Natural killer cell (primary cell): ENCODE measurements around the gene KRTAP12-1. TPM values are rescaled to one million over a fixed set of nuclear protein-coding genes. Genes with fewer than 3 reads are reported as not detected.
A peak's percentile ranks its signal among the peaks of the same experiment; 100 is the strongest.

Experiments used
- ATAC-seq, 3 donors: fragments of 150-1000 bp in 2 of 3; fragments of 200-7000 bp in 1 of 3; cut with Tn5 transposase; 1 replicate in 1 of 3; 2 replicates in 2 of 3; pipeline ENCODE4 v1.10.0; 2021; ENCODE audit warnings: mild to moderate bottlenecking in 2 of 3, moderate library complexity in 2 of 3
- DNase-seq, 2 donors: peaks; one replicate each; pipeline versions ENCODE4 v3.0.0 to v3.0.0-alpha.2; 2013 to 2021; ENCODE audit warnings: mixed read lengths in 1 of 2
- H3K27ac ChIP-seq: one replicate; pipeline ENCODE4 v1.5.1; 2013; ENCODE audit warnings: mild to moderate bottlenecking, low read length
- H3K27me3 ChIP-seq: one replicate; pipeline ENCODE4 v1.6.1; 2013; ENCODE audit warnings: low read length; ENCODE audit not compliant: control insufficient read depth, insufficient read depth
- H3K36me3 ChIP-seq: one replicate; pipeline ENCODE4 v1.6.1; 2013; ENCODE audit warnings: low read length; ENCODE audit not compliant: control insufficient read depth, insufficient read depth
- H3K4me1 ChIP-seq: one replicate; pipeline ENCODE4 v1.6.1; 2013; ENCODE audit warnings: low read length; ENCODE audit not compliant: control insufficient read depth, insufficient read depth
- H3K4me3 ChIP-seq: one replicate; pipeline ENCODE4 v1.5.1; 2013; ENCODE audit warnings: low read length
- H3K9me3 ChIP-seq: one replicate; pipeline ENCODE4 v1.6.1; 2013; ENCODE audit warnings: low read length; ENCODE audit not compliant: control insufficient read depth, insufficient read depth
- H3K27ac Mint-ChIP-seq, 2 donors: one replicate each; pipeline ENCODE4 v1.8.0; 2022; ENCODE audit warnings: mild to moderate bottlenecking in 2 of 2, mixed read lengths in 2 of 2, moderate library complexity in 1 of 2
- H3K27me3 Mint-ChIP-seq, 2 donors: one replicate each; pipeline ENCODE4 v1.8.0; 2022; ENCODE audit warnings: low read depth in 2 of 2, mixed read lengths in 2 of 2
- H3K36me3 Mint-ChIP-seq: one replicate; pipeline ENCODE4 v1.8.0; 2022; ENCODE audit warnings: mixed read lengths
- H3K4me1 Mint-ChIP-seq, 2 donors: one replicate each; pipeline ENCODE4 v1.8.0; 2022; ENCODE audit warnings: mixed read lengths in 2 of 2
- H3K4me3 Mint-ChIP-seq: one replicate; pipeline ENCODE4 v1.8.0; 2022; ENCODE audit warnings: mild to moderate bottlenecking, moderate library complexity, mixed read lengths
- H3K9me3 Mint-ChIP-seq, 2 donors: one replicate each; pipeline ENCODE4 v1.8.0; 2022; ENCODE audit warnings: mixed read lengths in 2 of 2
- CTCF ChIP-seq: fragments of 200-600 bp; IDR thresholded peaks from one replicate; pipeline ENCODE4 v1.8.0; 2022; ENCODE audit warnings: antibody characterized with exemption
- WGBS: methylation state at CpG from one replicate; pipeline ENCODE4 v1.1.7; 2013; ENCODE audit warnings: missing lambda C conversion rate; ENCODE audit not compliant: insufficient coverage; 5-methylcytosine and 5-hydroxymethylcytosine counted together
- intact Hi-C: fragments of 100-400 bp; cut with micrococcal nuclease; formaldehyde crosslinking; loops from one replicate; pipeline ENCODE4 v1.14.2; 2022
- total RNA-seq, 4 donors: library from RNA; stranded (reverse); fragments of 120-200 nt in 1 of 4; gene quantifications; one replicate each; pipeline versions ENCODE4 v1.2.3 to v1.2.4, GENCODE V29; 2013 to 2022

Gene KRTAP12-1
- total RNA-seq, 3 donors from 2014 or later (not counting 1 experiment from before 2014, with no cell fraction given) = not detected

- peaks cover 13% of the 10 kb centered on the region for H3K36me3 Mint-ChIP-seq
These were observed 27.7 kb upstream of the KRTAP12-1 start for GRCh38 chr21:44709426-44710293.

GRCh38 chr21:44708866-44709425, 27.0 kb upstream of the KRTAP12-1 start:
- H3K4me1 ChIP-seq = peaks cover 37% of the 10 kb centered on the region
- intact Hi-C loops = no loop called here
- ATAC-seq (no peak), DNase-seq (no peak)
- no peak overlapping the region for H3K4me3 ChIP-seq
- no peaks in the 10 kb centered on the region for H3K36me3 ChIP-seq
- no peak overlapping the region for H3K27ac ChIP-seq
- peak overlapping the region in 1 of 2 donors; percentile 40 for H3K27ac Mint-ChIP-seq
- peaks cover 9 to 22% of the 10 kb centered on the region in 2 donors for H3K4me1 Mint-ChIP-seq
- no peak for TF ChIP-seq CTCF
- H3K27me3 ChIP-seq = peaks cover 78% of the 10 kb centered on the region
- peaks cover 9% of the 10 kb centered on the region for H3K9me3 ChIP-seq
- 5% methylated on average over 25 of the region's 25 CpGs for WGBS
- H3K4me3 Mint-ChIP-seq = no peak overlapping the region
- H3K27me3 Mint-ChIP-seq = peaks cover 59 to 65% of the 10 kb centered on the region in 2 donors
- H3K36me3 Mint-ChIP-seq = peaks cover 13% of the 10 kb centered on the region
- H3K9me3 Mint-ChIP-seq = peaks cover 0 to 3% of the 10 kb centered on the region in 2 donors

More at GRCh38 chr21:44709426-44710293, 27.7 kb upstream of the KRTAP12-1 start:
- Mint-ChIP-seq H3K27me3 (peaks cover 60 to 65% of the 10 kb centered on the region in 2 donors), H3K27ac (peak overlapping the region in 1 of 2 donors; percentile 40), H3K4me1 (peaks cover 9 to 22% of the 10 kb centered on the region in 2 donors), H3K9me3 (peaks cover 0 to 3% of the 10 kb centered on the region in 2 donors), H3K4me3 (no peak overlapping the region)
- Histone ChIP-seq H3K4me1 (peaks cover 37% of the 10 kb centered on the region), H3K27me3 (peaks cover 78% of the 10 kb centered on the region), H3K27ac (no peak overlapping the region), H3K36me3 (no peaks in the 10 kb centered on the region), H3K4me3 (no peak overlapping the region), H3K9me3 (peaks cover 9% of the 10 kb centered on the region)
- no peak for TF ChIP-seq CTCF
- intact Hi-C loops = loop anchor here (10.0 kb wide), 1 partner anchor 85 kb away; the partner anchor contains the start of gene KRTAP10-9
- WGBS = 6% methylated on average over 43 of the region's 45 CpGs
- DNase-seq (peak in 1 of 2 donors; percentile 53), ATAC-seq (peak in 2 of 3 donors; percentile 21 to 44)

GRCh38 chr21:44708213-44708865, 26.4 kb upstream of the KRTAP12-1 start:
- 7% methylated on average over 13 of the region's 13 CpGs for WGBS
- H3K9me3 Mint-ChIP-seq = peaks cover 0 to 3% of the 10 kb centered on the region in 2 donors
- DNase-seq (no peak), ATAC-seq (no peak)
- peaks cover 9 to 22% of the 10 kb centered on the region in 2 donors for H3K4me1 Mint-ChIP-seq
- Histone ChIP-seq H3K9me3 (peaks cover 9% of the 10 kb centered on the region), H3K4me1 (peaks cover 37% of the 10 kb centered on the region), H3K36me3 (no peaks in the 10 kb centered on the region), H3K4me3 (no peak overlapping the region), H3K27me3 (peaks cover 77% of the 10 kb centered on the region), H3K27ac (no peak overlapping the region)
- H3K27me3 Mint-ChIP-seq = peaks cover 53 to 67% of the 10 kb centered on the region in 2 donors
- intact Hi-C loops = no loop called here
- no peak overlapping the region for H3K4me3 Mint-ChIP-seq
- H3K36me3 Mint-ChIP-seq = peaks cover 13% of the 10 kb centered on the region
- TF ChIP-seq CTCF = no peak
- no peak overlapping the region for H3K27ac Mint-ChIP-seq
